ENCODE results near the gene ELP4. TPM values are rescaled to one million over a fixed set of nuclear protein-coding genes. Genes with fewer than 3 reads are reported as not detected.
A peak's percentile ranks its signal among the peaks of the same experiment; 100 is the strongest.

ELP4 gene
- total RNA-seq, 1 experiment from 2014 or later: 21.4 TPM

GRCh38 chr11:31809541-31809856, 299.9 kb downstream of the ELP4 start:
- Histone ChIP-seq H3K27ac (ENCODE audit: low read depth, low read length) (no peak overlapping the region), H3K4me2 (ENCODE audit: low read length) (peak overlapping the region; percentile 87), H3K79me2 (ENCODE audit: insufficient read depth, low read length) (no peaks in the 10 kb centered on the region), H3K4me1 (ENCODE audit: control insufficient read depth in 1 of 2, insufficient read depth in 2 of 2, low read length in 2 of 2) (peaks cover 0 to 16% of the 10 kb centered on the region in 2 experiments; a peak in 2 of 4 replicates), H2AFZ (ENCODE audit: low read depth, low read length, poor library complexity, severe bottlenecking) (peak overlapping the region; percentile 74), H3K9me2 (ENCODE audit: insufficient read depth) (no peaks in the 10 kb centered on the region), H4K20me1 (ENCODE audit: insufficient read depth) (no peaks in the 10 kb centered on the region), H3K9ac (ENCODE audit: low read length) (peak overlapping the region; percentile 60), H3K4me3 (replicated peaks in 1 of 2; ENCODE audit: low read depth in 1 of 2, low read length in 2 of 2) (peak overlapping the region; percentile 57 to 78), H3K27me3 (ENCODE audit: insufficient read depth, low read length) (no peaks in the 10 kb centered on the region), H3K36me3 (ENCODE audit: control insufficient read depth in 1 of 2, insufficient read depth in 2 of 2, low read length in 2 of 2) (no peaks in the 10 kb centered on the region), H3K9me3 (ENCODE audit: control insufficient read depth in 1 of 2, insufficient read depth in 1 of 2, low read depth in 1 of 2, low read length in 2 of 2) (no peaks in the 10 kb centered on the region)
- CTCF ChIA-PET: no interaction called here
- POLR2A ChIA-PET: no interaction called here
- intact Hi-C loops (cut with micrococcal nuclease): loop anchor here (1.0 kb wide), 1 partner anchor 49 kb away; no protein-coding TSS in a partner anchor
- no TSS peak for BruUV-seq (replicated peaks)
- RAD21 ChIA-PET (ENCODE audit: low non-redundant PET in 1 of 2, low total read pairs in 2 of 2, uncharacterized antibody in 2 of 2, unreplicated experiment in 2 of 2): no interaction called here
- DNase-seq (ENCODE audit: low read depth, low spot score) (no peak), ATAC-seq (no peak)
- no peak for TF ChIP-seq YY1 (IDR thresholded peaks at IDR 0.05; ENCODE audit: extremely low read depth, insufficient replicate concordance, low read depth, low read length)
- TF ChIP-seq EGR1 (IDR thresholded peaks at IDR 0.05; ENCODE audit: low read depth): no peak
- TF ChIP-seq EZH2 (IDR thresholded peaks at IDR 0.05): no peak
- TF ChIP-seq CBX3 (IDR thresholded peaks at IDR 0.05; ENCODE audit: low read depth): no peak
- TF ChIP-seq ZFX (IDR thresholded peaks at IDR 0.05): no peak
- TF ChIP-seq, protein P1, sequence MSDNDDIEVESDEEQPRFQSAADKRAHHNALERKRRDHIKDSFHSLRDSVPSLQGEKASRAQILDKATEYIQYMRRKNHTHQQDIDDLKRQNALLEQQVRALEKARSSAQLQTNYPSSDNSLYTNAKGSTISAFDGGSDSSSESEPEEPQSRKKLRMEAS (IDR thresholded peaks at IDR 0.05): no peak
- TF ChIP-seq RAD21 (IDR thresholded peaks at IDR 0.05; ENCODE audit: low read depth): no peak
- TF ChIP-seq, protein P2, sequence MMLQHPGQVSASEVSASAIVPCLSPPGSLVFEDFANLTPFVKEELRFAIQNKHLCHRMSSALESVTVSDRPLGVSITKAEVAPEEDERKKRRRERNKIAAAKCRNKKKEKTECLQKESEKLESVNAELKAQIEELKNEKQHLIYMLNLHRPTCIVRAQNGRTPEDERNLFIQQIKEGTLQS (IDR thresholded peaks at IDR 0.05): no peak
- TF ChIP-seq ZNF274 (IDR thresholded peaks at IDR 0.05; ENCODE audit: low read depth, low read length): no peak
- no peak for TF ChIP-seq POLR2A (IDR thresholded peaks at IDR 0.05; ENCODE audit: borderline replicate concordance, extremely low read depth, insufficient read depth, insufficient read length)
- no peak for TF ChIP-seq SP1 (IDR thresholded peaks at IDR 0.05; ENCODE audit: low read depth)
- TF ChIP-seq CEBPB (IDR thresholded peaks at IDR 0.05; ENCODE audit: low read depth): no peak
- TF ChIP-seq SRF (IDR thresholded peaks at IDR 0.05; ENCODE audit: low read depth): no peak

All from HCT116 (cell line).